ENCODE data around the gene STMN3.

Gene STMN3

DNA sequence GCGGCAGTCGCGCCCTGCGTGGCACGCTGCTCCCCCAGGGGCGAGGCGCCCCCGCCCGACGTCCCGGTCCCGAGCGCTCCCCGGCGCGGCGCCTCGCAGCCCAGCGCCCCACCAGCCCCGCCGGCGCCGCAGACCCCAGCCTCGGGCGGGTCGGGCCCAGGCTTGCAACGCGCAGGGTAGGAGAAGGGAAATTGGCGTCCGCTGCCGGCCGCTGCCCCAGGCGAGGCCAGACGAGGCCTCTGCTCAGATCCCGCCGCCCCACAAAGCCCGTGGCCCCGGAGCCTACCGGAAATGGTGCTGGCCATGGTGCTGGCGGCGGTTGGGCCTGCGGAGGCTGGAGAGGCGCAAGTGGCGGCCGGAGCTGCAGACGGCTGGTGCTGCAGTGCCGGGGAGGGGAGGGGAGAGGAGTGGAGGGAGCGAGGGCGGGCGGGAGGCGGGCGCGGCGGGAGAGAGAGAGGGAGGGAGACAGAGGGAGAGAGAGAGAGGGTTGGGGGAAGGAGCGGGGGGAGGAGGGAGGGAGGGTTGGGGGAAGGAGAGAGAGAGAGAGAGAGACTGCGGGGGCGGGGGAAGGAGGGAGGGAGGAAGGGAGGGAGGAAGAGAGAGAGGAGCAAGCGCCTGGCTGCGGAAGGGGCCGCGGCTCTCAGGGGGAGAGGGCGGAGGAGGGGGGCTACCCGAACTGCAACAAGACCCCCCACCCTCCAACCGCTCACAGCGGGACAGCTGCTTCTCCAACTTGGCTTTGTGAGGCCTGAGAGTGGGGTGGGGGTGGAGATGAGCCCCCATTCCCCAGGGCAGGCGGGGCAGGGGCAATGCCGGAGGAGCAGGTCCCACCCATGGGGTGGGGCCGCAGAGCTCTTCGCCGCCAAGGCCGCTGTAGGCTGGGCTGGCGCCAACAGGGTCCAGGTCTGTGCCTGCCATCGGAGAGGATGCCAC, at the start of gene STMN3 (continued):
- TF ChIP-seq, protein P1, sequence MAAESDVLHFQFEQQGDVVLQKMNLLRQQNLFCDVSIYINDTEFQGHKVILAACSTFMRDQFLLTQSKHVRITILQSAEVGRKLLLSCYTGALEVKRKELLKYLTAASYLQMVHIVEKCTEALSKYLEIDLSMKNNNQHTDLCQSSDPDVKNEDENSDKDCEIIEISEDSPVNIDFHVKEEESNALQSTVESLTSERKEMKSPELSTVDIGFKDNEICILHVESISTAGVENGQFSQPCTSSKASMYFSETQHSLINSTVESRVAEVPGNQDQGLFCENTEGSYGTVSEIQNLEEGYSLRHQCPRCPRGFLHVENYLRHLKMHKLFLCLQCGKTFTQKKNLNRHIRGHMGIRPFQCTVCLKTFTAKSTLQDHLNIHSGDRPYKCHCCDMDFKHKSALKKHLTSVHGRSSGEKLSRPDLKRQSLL (tag by site-specific recombination; IDR thresholded peaks at IDR 0.05), result no peak
- TF ChIP-seq GLI4 (tag by site-specific recombination; IDR thresholded peaks at IDR 0.05), result no peak
- TF ChIP-seq ZNF335 (tag by site-specific recombination; conservative IDR thresholded peaks at IDR 0.05), result peak; percentile 92
- no peak for TF ChIP-seq ZNF791 (tag by site-specific recombination; IDR thresholded peaks at IDR 0.05)
- TF ChIP-seq, protein P2, sequence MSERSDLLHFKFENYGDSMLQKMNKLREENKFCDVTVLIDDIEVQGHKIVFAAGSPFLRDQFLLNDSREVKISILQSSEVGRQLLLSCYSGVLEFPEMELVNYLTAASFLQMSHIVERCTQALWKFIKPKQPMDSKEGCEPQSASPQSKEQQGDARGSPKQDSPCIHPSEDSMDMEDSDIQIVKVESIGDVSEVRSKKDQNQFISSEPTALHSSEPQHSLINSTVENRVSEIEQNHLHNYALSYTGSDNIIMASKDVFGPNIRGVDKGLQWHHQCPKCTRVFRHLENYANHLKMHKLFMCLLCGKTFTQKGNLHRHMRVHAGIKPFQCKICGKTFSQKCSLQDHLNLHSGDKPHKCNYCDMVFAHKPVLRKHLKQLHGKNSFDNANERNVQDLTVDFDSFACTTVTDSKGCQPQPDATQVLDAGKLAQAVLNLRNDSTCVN (tag by site-specific recombination; optimal IDR thresholded peaks at IDR 0.05), result peak; percentile 43
- 0 out of 2 replicates have a peak, but pooled peaks have one; percentile 43 for TF ChIP-seq ZNF629 (tag by site-specific recombination; IDR thresholded peaks at IDR 0.05)
- no peak for TF ChIP-seq ZNF266 (tag by site-specific recombination; IDR thresholded peaks at IDR 0.05; ENCODE audit: low read depth)
- TF ChIP-seq, protein P3, sequence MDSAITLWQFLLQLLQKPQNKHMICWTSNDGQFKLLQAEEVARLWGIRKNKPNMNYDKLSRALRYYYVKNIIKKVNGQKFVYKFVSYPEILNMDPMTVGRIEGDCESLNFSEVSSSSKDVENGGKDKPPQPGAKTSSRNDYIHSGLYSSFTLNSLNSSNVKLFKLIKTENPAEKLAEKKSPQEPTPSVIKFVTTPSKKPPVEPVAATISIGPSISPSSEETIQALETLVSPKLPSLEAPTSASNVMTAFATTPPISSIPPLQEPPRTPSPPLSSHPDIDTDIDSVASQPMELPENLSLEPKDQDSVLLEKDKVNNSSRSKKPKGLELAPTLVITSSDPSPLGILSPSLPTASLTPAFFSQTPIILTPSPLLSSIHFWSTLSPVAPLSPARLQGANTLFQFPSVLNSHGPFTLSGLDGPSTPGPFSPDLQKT (IDR thresholded peaks at IDR 0.05; ENCODE audit: borderline replicate concordance, low read depth, low read length), result peak; percentile 55; the same call in 1 of the 2 replicates
- TF ChIP-seq, protein P4, sequence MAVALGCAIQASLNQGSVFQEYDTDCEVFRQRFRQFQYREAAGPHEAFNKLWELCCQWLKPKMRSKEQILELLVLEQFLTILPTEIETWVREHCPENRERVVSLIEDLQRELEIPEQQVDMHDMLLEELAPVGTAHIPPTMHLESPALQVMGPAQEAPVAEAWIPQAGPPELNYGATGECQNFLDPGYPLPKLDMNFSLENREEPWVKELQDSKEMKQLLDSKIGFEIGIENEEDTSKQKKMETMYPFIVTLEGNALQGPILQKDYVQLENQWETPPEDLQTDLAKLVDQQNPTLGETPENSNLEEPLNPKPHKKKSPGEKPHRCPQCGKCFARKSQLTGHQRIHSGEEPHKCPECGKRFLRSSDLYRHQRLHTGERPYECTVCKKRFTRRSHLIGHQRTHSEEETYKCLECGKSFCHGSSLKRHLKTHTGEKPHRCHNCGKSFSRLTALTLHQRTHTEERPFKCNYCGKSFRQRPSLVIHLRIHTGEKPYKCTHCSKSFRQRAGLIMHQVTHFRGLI (tag by site-specific recombination; IDR thresholded peaks at IDR 0.05), result peak; percentile 77
- TF ChIP-seq ZNF311 (tag by site-specific recombination; IDR thresholded peaks at IDR 0.05; ENCODE audit: borderline replicate concordance), result no peak
- no peak for TF ChIP-seq ZNF544 (tag by site-specific recombination; IDR thresholded peaks at IDR 0.05)
- TF ChIP-seq, protein P5, sequence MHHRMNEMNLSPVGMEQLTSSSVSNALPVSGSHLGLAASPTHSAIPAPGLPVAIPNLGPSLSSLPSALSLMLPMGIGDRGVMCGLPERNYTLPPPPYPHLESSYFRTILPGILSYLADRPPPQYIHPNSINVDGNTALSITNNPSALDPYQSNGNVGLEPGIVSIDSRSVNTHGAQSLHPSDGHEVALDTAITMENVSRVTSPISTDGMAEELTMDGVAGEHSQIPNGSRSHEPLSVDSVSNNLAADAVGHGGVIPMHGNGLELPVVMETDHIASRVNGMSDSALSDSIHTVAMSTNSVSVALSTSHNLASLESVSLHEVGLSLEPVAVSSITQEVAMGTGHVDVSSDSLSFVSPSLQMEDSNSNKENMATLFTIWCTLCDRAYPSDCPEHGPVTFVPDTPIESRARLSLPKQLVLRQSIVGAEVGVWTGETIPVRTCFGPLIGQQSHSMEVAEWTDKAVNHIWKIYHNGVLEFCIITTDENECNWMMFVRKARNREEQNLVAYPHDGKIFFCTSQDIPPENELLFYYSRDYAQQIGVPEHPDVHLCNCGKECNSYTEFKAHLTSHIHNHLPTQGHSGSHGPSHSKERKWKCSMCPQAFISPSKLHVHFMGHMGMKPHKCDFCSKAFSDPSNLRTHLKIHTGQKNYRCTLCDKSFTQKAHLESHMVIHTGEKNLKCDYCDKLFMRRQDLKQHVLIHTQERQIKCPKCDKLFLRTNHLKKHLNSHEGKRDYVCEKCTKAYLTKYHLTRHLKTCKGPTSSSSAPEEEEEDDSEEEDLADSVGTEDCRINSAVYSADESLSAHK (tag by site-specific recombination; IDR thresholded peaks at IDR 0.05), result 0 out of 2 replicates have a peak, but pooled peaks have one; percentile 21
- TF ChIP-seq, protein P6, sequence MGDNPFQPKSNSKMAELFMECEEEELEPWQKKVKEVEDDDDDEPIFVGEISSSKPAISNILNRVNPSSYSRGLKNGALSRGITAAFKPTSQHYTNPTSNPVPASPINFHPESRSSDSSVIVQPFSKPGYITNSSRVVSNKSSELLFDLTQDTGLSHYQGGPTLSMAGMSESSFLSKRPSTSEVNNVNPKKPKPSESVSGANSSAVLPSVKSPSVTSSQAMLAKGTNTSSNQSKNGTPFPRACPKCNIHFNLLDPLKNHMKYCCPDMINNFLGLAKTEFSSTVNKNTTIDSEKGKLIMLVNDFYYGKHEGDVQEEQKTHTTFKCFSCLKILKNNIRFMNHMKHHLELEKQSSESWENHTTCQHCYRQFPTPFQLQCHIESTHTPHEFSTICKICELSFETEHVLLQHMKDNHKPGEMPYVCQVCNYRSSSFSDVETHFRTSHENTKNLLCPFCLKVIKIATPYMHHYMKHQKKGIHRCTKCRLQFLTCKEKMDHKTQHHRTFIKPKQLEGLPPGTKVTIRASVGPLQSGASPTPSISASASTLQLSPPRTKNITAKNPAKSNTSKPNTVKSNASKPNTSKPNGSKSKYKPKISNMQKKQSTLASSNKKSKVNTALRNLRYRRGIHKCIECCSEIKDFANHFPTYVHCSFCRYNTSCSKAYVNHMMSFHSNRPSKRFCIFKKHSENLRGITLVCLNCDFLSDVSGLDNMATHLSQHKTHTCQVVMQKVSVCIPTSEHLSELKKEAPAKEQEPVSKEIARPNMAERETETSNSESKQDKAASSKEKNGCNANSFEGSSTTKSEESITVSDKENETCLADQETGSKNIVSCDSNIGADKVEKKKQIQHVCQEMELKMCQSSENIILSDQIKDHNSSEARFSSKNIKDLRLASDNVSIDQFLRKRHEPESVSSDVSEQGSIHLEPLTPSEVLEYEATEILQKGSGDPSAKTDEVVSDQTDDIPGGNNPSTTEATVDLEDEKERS (tag by site-specific recombination; IDR thresholded peaks at IDR 0.05), result no peak
- TF ChIP-seq ZNF341 (tag by site-specific recombination; IDR thresholded peaks at IDR 0.05; ENCODE audit: low read depth), result peak; percentile 70
- 0 out of 2 replicates have a peak, but pooled peaks have one; percentile 28 for TF ChIP-seq ZNF843 (tag by site-specific recombination; IDR thresholded peaks at IDR 0.05)
- no peak for TF ChIP-seq ZNF366 (tag by site-specific recombination; conservative IDR thresholded peaks at IDR 0.05)
- TF ChIP-seq ZNF571 (tag by site-specific recombination; IDR thresholded peaks at IDR 0.05), result no peak
- TF ChIP-seq, protein P7, sequence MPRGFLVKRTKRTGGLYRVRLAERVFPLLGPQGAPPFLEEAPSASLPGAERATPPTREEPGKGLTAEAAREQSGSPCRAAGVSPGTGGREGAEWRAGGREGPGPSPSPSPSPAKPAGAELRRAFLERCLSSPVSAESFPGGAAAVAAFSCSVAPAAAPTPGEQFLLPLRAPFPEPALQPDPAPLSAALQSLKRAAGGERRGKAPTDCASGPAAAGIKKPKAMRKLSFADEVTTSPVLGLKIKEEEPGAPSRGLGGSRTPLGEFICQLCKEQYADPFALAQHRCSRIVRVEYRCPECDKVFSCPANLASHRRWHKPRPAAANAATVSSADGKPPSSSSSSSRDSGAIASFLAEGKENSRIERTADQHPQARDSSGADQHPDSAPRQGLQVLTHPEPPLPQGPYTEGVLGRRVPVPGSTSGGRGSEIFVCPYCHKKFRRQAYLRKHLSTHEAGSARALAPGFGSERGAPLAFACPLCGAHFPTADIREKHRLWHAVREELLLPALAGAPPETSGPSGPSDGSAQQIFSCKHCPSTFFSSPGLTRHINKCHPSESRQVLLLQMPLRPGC (tag by site-specific recombination; IDR thresholded peaks at IDR 0.05), result no peak
- TF ChIP-seq, protein P8, sequence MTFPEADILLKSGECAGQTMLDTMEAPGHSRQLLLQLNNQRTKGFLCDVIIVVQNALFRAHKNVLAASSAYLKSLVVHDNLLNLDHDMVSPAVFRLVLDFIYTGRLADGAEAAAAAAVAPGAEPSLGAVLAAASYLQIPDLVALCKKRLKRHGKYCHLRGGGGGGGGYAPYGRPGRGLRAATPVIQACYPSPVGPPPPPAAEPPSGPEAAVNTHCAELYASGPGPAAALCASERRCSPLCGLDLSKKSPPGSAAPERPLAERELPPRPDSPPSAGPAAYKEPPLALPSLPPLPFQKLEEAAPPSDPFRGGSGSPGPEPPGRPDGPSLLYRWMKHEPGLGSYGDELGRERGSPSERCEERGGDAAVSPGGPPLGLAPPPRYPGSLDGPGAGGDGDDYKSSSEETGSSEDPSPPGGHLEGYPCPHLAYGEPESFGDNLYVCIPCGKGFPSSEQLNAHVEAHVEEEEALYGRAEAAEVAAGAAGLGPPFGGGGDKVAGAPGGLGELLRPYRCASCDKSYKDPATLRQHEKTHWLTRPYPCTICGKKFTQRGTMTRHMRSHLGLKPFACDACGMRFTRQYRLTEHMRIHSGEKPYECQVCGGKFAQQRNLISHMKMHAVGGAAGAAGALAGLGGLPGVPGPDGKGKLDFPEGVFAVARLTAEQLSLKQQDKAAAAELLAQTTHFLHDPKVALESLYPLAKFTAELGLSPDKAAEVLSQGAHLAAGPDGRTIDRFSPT (tag by site-specific recombination; IDR thresholded peaks at IDR 0.05), result no peak
- TF ChIP-seq ZNF654 (tag by site-specific recombination; IDR thresholded peaks at IDR 0.05; ENCODE audit: low read depth), result no peak
- TF ChIP-seq ZNF350 (tag by site-specific recombination; IDR thresholded peaks at IDR 0.05), result no peak
- no peak for TF ChIP-seq REPIN1 (tag by site-specific recombination; IDR thresholded peaks at IDR 0.05; ENCODE audit: low read depth)

All from HEK293 (cell line).